GM19238 (cell line): Measurements from ENCODE around the gene MRAS.
"Not testable (repeated sequence)": the region's sequence is repeated elsewhere in the genome, so short reads cannot be mapped to it uniquely, and the experiment has no call there.

Source experiments
- DNase-seq: peaks from one replicate; pipeline ENCODE4 v3.0.0; 2011; ENCODE audit warnings: low spot score; ENCODE audit not compliant: insufficient read length

MRAS gene

DNA sequence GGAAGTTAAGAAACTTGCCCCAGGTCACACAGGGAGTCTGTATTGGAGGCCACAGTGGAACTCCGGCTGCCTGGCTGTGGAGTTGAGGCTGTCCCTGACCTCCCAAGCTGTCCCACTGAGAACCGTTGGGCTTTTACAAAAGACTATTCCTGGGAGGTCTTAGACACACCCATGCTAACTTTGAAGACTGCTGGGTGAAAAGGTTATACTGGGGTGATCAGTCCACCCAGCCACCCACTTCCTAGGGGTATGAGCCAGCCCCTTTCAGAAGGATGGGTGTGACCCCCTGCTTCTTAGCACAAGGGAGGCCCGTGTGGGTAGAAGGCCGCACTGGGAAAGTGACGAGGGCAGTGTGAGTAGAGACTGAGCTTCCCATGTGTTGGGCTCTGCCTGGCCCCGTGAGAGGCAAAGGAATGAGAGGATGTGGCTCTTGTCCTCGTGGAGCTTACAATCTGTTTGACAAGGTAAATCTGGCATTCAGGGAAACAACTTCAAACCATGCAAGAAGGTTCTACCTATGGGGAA is 19.0 kb downstream of the MRAS start:
- no peak for DNase-seq

DNA sequence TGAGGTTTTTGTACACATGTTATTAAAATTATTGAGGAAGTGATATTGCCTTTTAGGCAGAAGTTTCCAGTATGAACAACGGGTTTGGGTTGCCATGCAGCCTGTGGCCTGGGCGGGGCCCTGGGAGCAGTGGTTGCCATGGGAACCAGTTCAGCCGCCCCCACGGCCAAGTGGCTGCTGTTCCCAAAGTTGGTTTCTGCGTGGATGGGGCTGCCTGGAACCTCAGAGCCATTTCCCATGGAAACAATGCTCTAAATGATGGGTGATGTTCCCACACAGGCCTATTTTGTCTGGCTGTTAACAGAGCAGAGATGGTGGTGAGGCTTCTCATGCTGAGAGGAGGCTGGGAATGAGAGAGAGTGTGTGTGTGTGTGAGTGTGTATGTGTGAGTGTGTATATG is 19.5 kb downstream of the MRAS start:
- DNase-seq = no peak

DNA sequence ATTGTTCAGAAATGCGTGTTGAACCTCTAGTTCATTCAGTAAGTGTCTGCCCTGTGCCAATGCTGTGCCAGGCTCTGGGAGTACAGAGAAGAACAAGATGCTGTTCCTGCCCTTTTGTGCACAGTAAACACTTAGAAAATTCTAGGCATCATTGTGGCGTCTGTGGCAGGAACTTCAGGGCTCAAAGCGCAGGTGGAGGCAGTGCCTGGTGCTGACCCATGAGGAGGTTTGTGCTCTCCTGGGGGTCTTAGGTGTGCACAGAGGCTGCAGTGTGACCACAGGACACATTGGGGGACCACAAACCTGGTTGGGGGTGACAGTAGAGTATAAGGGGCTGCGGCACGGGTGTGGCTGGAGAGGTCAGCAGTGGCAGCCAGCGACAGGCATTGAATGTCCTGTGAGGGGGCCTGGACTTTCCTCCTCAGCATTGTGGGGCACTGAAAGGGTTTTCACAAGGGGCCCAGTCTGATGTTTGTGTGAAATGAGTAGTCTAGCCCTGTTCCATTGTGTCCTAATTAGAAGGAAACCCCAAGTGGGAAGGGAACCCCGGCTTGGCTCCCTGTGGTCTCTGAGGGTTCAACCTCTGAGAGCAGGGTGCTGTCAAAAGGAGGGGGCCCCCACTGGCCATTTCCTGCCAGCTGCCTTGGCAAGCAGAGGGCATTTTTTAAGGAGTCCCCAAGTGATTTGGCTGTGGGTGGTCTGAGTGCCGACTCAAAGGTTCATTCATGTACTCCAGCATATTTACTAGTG is 20.9 kb downstream of the MRAS start:
- DNase-seq = no peak

DNA sequence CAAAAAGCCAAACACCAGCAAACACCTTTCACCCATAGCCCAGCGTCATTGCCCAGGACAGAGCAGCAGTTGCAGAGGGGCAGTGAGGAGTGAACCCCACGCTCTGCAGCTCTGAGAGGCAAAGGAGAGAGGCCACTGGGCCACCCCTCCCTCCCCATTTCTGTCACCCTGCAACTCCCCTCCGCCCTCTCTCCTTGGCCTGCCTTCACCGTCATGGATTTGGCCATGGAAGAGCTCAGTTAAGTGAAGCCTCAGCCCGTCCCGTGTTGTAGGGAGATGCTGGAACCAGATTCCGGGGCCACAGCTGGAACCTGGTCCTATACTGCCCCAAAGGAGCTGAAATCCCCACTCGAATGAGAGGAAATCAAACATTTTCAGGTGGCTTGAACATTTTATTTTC is 21.9 kb downstream of the MRAS start:
- no peak for DNase-seq

DNA sequence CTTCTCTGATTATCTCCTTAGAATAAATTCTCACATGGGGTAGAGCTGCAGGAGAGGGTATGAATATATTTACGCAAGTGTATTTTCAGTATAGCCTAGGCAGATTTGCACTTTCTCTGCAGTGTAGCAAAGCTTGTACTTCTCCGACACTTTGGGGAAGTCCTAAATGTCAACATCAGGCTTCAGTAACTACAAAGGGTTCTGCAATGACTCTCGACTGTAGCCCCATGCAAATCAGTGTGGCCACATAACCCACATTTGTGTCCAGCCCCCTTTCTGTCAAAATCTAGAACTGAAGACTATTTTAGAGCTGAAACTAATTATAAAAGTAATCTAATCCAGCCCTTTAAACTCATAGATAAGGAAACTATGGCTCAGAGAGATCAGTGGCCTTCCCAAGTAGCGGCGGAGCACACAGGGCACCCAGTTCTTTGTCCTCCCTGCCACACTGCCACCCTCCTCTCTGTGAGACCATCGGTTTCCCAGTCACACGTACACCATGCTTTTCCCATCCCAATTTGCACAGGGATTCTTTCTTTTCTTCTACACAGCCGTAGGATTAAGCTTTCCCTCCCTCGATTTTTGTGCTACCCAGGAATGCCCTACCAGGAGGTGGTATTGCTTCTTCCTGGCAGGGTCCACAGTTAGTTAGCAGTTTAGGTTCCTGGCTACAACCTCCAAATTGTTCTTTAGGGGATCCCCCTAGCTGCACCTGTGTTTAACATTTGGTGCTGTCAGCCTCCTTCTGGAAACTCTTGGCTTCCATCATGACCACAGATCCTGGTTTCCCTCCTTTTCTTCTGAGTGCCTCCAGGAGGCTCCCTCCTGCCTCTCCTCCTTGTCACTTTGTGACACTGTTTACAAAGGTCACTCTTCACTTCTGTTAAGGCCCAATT is 22.9 kb downstream of the MRAS start:
- DNase-seq = peak; percentile 62

DNA sequence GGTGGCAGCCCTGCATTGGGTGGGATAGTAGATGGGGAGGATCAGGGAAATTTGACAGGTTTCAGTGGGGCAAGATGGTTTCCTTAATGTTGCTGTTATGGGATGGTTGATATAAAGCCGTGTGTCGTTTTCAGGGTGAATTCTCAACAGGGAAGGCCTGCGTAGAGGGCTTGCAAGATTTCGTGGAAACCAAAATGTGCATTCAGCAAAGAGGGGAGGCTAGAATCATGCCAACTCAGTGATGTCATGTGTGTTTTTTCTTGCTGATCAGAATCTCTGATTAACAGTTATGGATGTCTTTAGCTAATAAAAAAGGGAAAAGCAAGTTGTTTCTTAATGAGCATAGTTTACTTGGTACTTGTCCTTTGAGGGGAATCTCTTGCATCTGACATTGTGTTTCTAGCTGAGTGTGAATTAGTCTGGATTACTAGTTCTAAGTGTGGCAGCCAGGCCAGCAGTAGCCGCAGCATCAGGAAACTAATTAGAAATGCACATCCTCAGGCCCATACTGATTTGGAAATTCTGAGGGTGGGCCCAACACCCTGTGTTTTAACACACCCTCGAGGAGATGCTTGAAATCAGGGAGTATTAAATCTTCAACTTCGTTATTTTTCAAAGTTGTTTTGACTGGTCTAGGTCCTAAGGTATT is 24.8 kb downstream of the MRAS start:
- DNase-seq = no peak

DNA sequence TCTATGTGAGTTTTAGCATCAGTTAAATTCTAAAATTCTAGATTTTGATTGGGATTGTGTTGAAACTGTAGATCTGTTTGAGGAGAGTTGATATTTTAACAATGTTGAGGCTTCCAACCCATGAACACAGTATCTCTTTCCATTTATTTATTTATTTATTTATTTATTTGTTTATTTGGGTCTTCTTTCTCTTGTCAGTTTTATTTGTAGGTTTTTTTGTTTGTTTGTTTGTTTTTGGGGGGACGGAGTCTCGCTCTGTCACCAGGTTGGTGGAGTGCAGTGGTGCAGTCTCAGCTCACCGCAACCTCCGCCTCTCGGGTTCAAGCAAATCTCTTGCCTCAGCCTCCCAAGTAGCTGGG is 25.3 kb downstream of the MRAS start:
- no peak for DNase-seq

DNA sequence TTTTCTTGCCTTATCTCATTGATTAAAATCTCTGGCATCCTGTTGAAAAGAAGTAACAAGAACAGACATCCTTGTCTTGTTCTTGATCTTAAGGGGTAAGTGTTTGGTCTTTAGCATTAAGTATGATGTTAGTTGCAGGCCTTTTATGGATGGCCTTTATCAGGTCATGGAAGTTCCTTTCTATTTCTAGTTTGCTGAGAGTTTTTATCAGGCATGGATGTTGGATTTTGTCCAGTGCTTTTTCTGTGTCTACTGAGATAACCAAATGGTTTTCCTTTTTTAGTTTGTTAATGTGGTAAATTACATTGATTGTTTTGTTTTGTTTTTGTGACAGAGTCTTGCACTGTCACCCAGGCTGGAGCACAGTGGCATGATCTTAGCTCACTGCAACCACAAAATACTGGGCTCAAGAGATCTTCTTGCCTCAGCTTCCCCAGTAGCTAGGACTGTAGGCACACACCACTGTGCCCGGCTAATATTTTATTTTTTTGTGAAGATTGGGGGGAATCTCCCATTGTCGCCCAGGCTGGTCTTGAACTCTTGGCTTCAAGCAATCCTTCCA is 26.3 kb downstream of the MRAS start:
- no peak for DNase-seq

DNA sequence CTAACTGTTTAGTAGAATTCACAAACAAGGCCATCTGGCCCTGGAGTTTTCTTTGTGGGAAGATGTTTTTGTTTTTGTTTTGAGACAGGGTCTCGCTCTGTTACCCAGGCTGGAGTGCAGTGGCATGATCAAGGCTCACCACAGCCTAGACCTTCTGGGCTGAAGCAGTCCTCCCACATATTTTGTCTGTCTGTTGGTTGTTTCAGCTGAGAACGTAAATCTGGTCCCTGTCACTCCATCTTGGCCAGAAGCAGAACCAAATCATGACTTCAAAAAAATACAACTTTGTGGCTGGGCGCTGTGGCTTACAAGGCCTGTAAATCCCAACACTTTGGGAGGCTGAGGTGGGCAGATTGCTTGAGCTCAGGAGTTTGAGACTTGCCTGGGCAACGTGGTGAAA is 27.1 kb downstream of the MRAS start:
- DNase-seq = no peak

DNA sequence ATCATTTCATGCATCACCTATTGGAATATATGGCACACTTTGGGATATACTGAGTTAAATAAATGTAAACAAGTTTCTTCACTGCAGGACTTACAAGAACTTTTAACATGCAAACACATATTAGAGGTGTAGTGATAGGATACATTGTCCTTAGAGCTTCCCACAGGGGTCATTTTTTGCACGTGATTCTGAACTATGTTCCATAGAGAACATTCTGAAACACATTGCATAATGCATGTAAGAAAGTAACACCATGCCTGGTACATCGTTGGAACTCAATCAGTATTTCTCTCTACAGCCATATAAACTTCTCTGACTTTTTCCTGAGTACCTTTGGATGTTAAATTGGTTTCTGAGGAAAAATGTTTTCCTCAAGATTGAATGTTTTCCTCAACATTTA is 28.3 kb downstream of the MRAS start:
- DNase-seq = no peak

DNA sequence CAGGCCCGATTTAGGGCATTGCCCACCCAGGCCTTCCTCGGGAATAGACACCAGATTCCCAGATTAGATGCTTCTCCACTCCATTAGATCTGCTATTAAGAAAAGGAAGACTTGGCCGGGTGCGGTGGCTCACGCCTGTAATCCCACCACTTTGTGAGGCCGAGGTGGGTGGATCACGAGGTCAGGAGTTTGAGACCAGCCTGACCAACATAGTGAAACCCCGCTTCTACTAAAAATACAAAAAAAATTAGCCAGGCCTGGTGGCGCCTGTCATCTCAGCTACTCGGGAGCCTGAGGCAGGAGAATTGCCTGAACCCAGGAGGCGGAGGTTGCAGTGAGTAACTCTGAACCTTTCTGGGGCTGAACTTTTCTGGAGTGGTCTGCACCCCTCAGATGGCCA is 28.8 kb downstream of the MRAS start:
- DNase-seq = not testable (repeated sequence)

DNA sequence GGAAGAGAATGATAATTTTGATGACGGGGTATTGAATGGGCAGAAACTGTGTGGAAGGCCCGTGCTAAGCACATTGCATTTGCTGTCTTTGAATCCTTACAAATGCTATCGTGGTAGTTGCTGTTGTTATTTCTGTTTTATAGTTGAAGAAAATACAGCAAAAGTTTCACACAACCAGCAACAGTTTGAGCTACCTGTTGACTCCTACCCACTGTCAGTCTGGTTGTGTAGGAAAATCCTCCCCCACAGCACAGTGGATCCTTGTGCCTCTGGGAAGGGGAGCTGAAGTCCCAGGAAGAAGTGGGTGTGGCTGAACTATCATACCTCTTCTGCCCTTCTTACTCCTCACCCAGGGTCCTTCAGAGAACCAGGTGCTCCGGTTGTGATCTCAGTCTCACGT is 29.4 kb downstream of the MRAS start:
- no peak for DNase-seq

DNA sequence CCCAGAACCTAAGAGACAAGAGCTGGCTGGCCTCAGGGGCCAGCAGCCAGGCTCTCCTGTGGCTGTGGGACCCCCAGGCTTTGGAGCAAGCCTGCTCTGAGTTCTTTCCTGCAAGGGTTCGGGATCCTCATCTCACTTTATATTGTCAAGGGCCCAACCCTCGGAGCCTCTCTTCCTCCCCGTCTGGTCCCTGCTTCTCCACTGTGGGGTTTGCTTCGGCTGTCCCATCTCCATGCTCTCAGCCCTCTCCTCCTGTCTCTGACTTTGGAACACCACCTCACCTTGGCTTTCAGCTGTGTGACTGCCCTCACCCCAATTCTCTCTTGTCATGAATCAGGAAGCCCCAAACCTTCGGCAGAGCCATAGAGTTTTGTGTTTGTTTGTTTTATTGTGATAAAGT is 30.0 kb downstream of the MRAS start:
- no peak for DNase-seq

DNA sequence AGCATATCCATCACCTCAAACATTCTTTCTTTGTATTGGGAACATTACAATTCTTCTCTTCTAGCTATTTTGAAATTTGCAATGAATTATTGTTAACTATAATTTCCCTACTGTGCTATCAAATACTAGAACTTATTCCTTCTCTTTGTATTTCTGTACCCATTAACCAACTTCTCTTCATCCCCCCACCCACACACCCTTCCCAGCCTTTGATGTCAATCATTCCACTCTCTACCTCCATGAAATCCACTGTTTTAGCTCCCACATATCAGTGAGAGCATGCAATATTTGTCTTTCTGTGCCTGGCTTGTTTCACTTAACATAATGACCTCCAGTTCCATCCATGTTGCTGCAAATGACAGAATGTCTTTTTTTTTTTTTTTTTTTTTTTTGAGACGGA is 30.6 kb downstream of the MRAS start:
- DNase-seq = no peak

DNA sequence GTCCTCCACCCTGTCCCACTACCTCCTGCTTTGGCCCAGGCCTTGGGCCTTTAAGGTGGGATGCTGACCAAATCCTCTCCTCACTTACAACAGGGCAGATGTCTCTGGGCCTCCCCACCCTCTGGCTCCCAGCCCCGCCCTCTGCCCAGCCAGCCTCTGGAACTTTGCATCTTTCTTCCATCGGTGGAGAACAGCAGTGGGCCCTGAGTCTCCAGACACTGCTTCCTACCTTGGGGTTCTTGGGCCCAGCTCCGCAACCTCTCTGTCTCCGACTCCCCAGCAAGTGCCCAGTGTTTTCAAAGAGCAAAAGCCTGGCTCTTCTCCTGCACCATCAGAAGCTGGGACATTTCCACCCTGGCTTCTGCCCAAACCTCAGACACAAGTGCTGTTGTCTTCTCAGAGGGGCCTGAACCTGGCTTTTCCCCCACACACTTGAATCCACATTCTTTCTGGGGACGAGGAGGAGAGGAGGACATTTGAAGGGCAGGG is 33.1 kb downstream of the MRAS start:
- no peak for DNase-seq

DNA sequence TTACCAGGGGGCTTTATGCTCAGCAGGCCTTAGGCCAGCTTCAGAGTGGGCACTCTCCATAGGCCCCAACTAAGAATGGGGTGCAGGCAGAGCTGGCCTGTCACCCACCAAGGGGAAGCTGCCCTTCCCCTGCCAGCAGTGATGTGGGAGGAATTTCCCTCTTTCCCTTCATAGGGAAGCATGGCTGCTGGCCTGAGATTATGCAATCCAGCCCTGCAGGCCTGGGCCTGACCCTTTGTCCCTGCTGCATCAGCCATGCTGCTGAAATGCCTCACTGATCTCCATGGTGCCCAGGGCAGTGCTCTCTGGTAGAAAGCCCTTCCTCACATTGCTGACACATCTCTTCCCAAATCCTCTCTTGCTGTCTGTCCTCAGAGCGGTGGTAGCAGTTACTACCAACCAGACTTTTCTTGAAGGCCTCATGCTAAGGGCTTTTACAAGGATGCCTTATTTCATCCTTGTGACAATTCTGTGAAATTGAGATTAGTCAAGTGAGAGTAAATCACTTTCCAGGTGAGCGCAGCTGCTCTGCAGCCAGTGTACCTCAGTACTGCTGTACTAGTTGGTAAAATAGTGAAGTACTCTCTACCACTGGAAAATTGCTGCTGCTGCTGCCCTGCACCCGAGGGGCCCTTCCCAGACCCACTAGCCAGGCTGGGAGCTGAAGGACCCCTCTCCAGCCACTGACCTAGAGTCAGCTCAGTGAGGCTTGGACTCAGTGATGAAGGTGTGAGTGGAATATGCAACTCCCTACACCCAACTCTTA is 33.8 kb downstream of the MRAS start:
- DNase-seq = no peak

DNA sequence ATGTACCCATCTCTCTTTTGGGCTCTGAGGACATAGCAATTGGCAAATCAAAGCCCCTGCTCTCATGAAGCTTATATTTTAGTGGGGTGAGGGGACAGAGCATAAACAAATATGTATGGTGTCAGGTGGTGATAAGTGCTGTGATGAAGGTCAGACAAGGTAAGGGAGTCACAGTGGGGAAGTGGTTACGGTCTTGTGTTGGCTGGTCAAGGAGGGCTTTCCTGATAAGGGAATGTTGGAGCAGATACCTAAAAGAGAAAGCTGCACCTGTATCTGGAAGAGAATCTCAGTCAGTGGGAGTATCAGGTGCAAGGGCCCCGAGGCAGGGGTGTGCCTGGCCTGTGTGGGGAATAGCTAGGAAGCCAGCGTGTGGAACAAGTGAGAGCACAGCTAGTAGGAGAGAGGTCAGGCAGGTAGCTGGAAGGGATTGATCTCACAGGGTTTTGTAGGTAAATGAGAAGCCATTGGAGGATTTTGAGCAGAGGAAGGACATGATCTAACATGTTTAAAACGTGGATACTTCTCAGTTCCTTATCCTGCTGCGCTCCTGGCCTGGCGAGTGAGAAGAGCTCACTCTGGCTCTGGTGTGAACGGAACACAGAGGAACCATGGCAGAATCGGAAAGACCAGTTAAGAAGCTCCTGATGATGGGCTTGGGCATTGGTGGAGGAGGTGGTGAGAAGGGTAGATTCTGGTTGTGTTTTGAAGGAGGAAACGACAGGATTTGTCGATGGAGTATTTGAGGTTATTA is 35.5 kb downstream of the MRAS start:
- no peak for DNase-seq

DNA sequence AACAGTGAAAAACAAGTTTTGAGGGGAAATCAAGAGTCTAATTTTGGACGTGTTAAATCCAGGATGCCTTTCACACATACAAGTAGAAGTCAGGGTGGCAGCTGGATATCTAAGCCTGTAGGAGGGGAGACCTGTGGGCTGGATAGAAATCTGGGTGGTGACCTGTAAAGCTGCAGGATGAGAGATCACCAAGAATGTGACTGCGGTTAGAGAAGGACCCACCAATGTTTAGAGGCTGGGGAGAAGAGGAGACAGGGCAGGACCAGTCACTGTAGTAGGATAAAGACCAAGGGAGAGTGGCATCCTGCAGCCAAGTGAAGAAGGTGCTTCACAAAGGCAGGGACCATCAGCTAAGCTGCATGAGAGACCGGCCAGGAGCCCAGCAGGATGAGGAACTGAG is 36.2 kb downstream of the MRAS start:
- no peak for DNase-seq

DNA sequence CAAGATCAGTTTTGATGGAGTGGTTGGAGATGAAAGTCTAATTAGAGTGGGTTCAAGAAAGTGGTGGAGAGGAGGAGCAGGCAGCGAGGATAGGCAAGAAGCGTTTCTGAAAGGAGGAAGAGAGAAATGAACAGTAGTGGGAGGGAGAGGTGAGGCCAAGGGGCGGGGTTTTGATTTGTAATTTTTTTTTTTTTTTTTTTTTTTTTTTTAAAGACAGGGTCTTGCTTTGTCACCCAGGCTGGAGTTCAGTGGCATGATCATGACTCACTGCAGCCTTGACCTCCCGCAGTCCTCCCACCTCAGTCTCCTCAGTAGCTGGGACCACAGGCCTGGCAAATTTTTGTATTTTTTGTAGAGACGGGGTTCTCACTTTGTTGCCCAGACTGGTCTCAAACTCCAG is 36.6 kb downstream of the MRAS start:
- DNase-seq = no peak

DNA sequence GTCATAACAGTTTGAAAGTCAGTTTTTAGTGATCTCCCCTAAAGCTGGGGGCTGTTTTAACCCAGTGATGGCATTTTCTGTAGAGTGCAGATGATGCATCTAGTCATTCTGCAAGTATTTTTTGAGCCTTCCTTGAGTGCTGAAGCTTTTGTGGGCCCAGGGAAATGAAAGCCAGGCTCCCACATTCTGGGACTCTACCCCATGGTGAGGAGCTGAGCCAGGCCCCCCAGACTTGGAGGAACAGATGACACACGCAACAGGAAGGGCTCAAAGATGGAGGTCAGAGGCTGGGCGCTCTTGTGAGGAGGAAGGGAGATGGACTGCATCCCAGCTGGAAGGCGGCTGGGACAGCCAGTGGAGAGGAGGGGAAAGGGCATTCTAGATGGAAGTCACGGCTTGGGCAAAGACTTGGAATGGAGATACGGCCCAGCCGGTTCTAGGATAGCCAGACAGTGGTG is 40.8 kb downstream of the MRAS start:
- DNase-seq = no peak
